Right cardiac atrium (tissue), 5 donors: Measurements from ENCODE around the gene PITHD1. TPM values are rescaled to one million over a fixed set of nuclear protein-coding genes. Genes with fewer than 3 reads are reported as not detected.
"Not testable (repeated sequence)": the region's sequence is repeated elsewhere in the genome, so short reads cannot be mapped to it uniquely, and the experiment has no call there.

Source experiments
- ATAC-seq, 2 donors: fragments of 200-7000 bp; cut with Tn5 transposase; one replicate each; pipeline versions ENCODE4 v1.8.0 to v1.9.1; 2020; ENCODE audit warnings: moderate library complexity in 2 of 2, mild to moderate bottlenecking in 1 of 2
- DNase-seq, 3 donors: peaks; one replicate each; pipeline ENCODE4 v3.0.0-alpha.2; 2020
- H3K27ac ChIP-seq: one replicate; pipeline ENCODE4 v1.5.1; 2013; ENCODE audit warnings: mild to moderate bottlenecking, low read length, control low read depth, moderate library complexity
- H3K27me3 ChIP-seq: one replicate; pipeline ENCODE4 v1.6.1; 2013; ENCODE audit not compliant: control insufficient read depth, insufficient read depth
- H3K4me1 ChIP-seq: one replicate; pipeline ENCODE4 v1.6.1; 2013; ENCODE audit warnings: low read length; ENCODE audit not compliant: control insufficient read depth, insufficient read depth
- H3K4me3 ChIP-seq: one replicate; pipeline ENCODE4 v1.5.1; 2013; ENCODE audit warnings: low read length, control low read depth
- H3K9me3 ChIP-seq: one replicate; pipeline ENCODE4 v1.6.1; 2013; ENCODE audit warnings: low read length; ENCODE audit not compliant: control insufficient read depth
- WGBS: extraction: QIAGEN DNeasy Blood & Tissue Kit; methylation state at CpG from one replicate; pipeline ENCODE4 v1.1.7; 2013; 5-methylcytosine and 5-hydroxymethylcytosine counted together
- intact Hi-C, 4 donors: fragments of 100-400 bp; cut with DNase I; formaldehyde crosslinking; loops; one replicate each; pipeline versions ENCODE4 v1.11.0 to v1.14.0; 2022 to 2023
- polyA plus RNA-seq: library from polyadenylated mRNA; stranded (reverse); fragments of 200-250 nt; gene quantifications from one replicate; pipeline ENCODE4 v1.2.3, GENCODE V29; 2013
- total RNA-seq, 4 donors: library from RNA; stranded (reverse); fragmentation: NEBNext Ultra II Directional; extraction: Animal tissue kit (Norgen Biotek cat#: 25700); gene quantifications; one replicate each; pipeline ENCODE4 v1.2.1, GENCODE V29; 2021
- donor health status: healthy with polysubstance abuse.
- donor health status: DM: no; HTN: yes; CAD: no.
- donor health status: DM: no; HTN: no; CAD: no.
- donor health status: DM: no; HTN: yes; CAD: no; lungs with severe emphysema.
- donor health status: DM: yes; HTN: yes; CAD: no.

The PITHD1 gene
- total and polyA plus RNA-seq, 5 donors: 33.1 to 40.3 (median 37.5) TPM

- Histone ChIP-seq H3K4me3 (no peak overlapping the region), H3K27me3 (no peaks in the 10 kb centered on the region), H3K9me3 (no peaks in the 10 kb centered on the region), H3K4me1 (no peaks in the 10 kb centered on the region), H3K27ac (no peak overlapping the region)
- DNase-seq (no peak), ATAC-seq (no peak)
- 65% methylated on average over 1 of the region's 1 CpG for WGBS
- intact Hi-C loops: loop anchor here in 1 of 4 donors (5.0 kb wide), 1 partner anchor 40 kb away; the partner anchor contains the start of gene FUCA1
Observed at GRCh38 chr1:23827717-23828116, 49.5 kb downstream of the PITHD1 start.

DNA sequence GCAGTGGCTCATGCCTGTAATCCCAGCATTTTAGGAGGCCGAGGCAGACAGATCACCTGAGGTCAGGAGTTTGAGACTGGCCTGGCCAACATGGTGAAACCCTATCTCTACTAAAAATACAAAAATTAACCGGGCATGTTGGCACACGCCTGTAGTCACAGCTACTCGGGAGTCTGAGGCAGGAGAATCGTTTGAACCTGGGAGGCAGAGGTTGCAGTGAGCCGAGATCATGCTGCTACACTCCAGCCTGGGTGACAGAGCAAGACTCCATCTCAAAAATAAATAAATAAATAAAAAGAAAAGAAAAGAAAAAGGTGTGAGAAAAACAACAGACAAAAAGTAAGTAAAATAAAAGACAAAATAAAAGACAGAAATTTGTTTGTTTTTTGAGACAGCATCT, 55.9 kb downstream of the PITHD1 start:
- H3K27ac ChIP-seq, H3K4me1 ChIP-seq, H3K27me3 ChIP-seq, ATAC-seq, DNase-seq, H3K9me3 ChIP-seq, H3K4me3 ChIP-seq, intact Hi-C loops: not testable (repeated sequence)
- 80% methylated on average over 6 of the region's 6 CpGs for WGBS

- 85% methylated on average over 3 of the region's 3 CpGs for WGBS
- intact Hi-C loops: no loop called here
- DNase-seq (no peak), ATAC-seq (no peak)
- Histone ChIP-seq H3K4me3 (no peak overlapping the region), H3K9me3 (no peaks in the 10 kb centered on the region), H3K4me1 (peaks cover 6% of the 10 kb centered on the region), H3K27ac (no peak overlapping the region), H3K27me3 (no peaks in the 10 kb centered on the region)
Observed at GRCh38 chr1:23836037-23836436, 57.8 kb downstream of the PITHD1 start.

Other genes starting within 250 kb of the PITHD1 start
- gene E2F2, start 247.2 kb upstream of the PITHD1 start, total RNA-seq: under 1 TPM in 3 of 4 donors, not detected in 1; 0.06 to 0.82 (median 0.40) TPM
- gene E2F2, start 247.2 kb upstream of the PITHD1 start, polyA plus RNA-seq: 0.05 TPM
- 100 to 1,000 TPM; 162 to 225 (median 179) TPM for gene ID3, start 218.9 kb upstream of the PITHD1 start, total RNA-seq
- 208 TPM for gene ID3, start 218.9 kb upstream of the PITHD1 start, polyA plus RNA-seq
- gene RPL11, start 86.6 kb upstream of the PITHD1 start, total RNA-seq: 100 to 1,000 TPM; 586 to 826 (median 727) TPM
- 1,436 TPM for gene RPL11, start 86.6 kb upstream of the PITHD1 start, polyA plus RNA-seq
- gene ELOA, start 34.9 kb upstream of the PITHD1 start, total RNA-seq: 10 to 100 TPM; 23.9 to 31.1 (median 25.9) TPM
- 11.6 TPM for gene ELOA, start 34.9 kb upstream of the PITHD1 start, polyA plus RNA-seq
- 10 to 100 TPM; 28.5 to 33.3 (median 32.5) TPM for gene LYPLA2, start 12.7 kb downstream of the PITHD1 start, total RNA-seq
- 32.0 TPM for gene LYPLA2, start 12.7 kb downstream of the PITHD1 start, polyA plus RNA-seq
- gene GALE, start 22.3 kb downstream of the PITHD1 start, total RNA-seq: 10 to 100 TPM in 1 of 4 donors, 1 to 10 TPM in 3; 6.1 to 11.0 (median 6.7) TPM
- gene GALE, start 22.3 kb downstream of the PITHD1 start, polyA plus RNA-seq: 11.2 TPM
- gene HMGCL, start 47.0 kb downstream of the PITHD1 start, total RNA-seq: 10 to 100 TPM; 20.1 to 26.2 (median 21.7) TPM
- 31.9 TPM for gene HMGCL, start 47.0 kb downstream of the PITHD1 start, polyA plus RNA-seq
- 10 to 100 TPM; 16.8 to 22.1 (median 19.4) TPM for gene FUCA1, start 89.9 kb downstream of the PITHD1 start, total RNA-seq
- 15.5 TPM for gene FUCA1, start 89.9 kb downstream of the PITHD1 start, polyA plus RNA-seq
- not detected for gene CNR2, start 134.9 kb downstream of the PITHD1 start, total RNA-seq
- gene CNR2, start 134.9 kb downstream of the PITHD1 start, polyA plus RNA-seq: not detected
- gene PNRC2, start 181.4 kb downstream of the PITHD1 start, total RNA-seq: 100 to 1,000 TPM in 1 of 4 donors, 10 to 100 TPM in 3; 74.6 to 104 (median 87.6) TPM
- 82.2 TPM for gene PNRC2, start 181.4 kb downstream of the PITHD1 start, polyA plus RNA-seq
- gene SRSF10, start 201.9 kb downstream of the PITHD1 start, total RNA-seq: 10 to 100 TPM; 49.8 to 59.0 (median 53.0) TPM
- 39.8 TPM for gene SRSF10, start 201.9 kb downstream of the PITHD1 start, polyA plus RNA-seq